Left ventricle myocardium inferior (tissue), 1 donor: Measurements from ENCODE around the gene SORCS2. TPM values are rescaled to one million over a fixed set of nuclear protein-coding genes. Genes with fewer than 3 reads are reported as not detected.

Experiments
- DNase-seq: peaks from one replicate; pipeline ENCODE4 v3.0.0-alpha.2; 2020
- H3K27ac ChIP-seq: fragments of 200-600 bp; replicated peaks from 2 replicates; pipeline ENCODE4 v1.8.0; 2021
- H3K27me3 ChIP-seq: fragments of 200-600 bp; 2 replicates; pipeline ENCODE4 v1.8.0; 2021; ENCODE audit warnings: low read depth
- H3K36me3 ChIP-seq: fragments of 200-600 bp; 2 replicates; pipeline ENCODE4 v1.8.0; 2021
- H3K4me1 ChIP-seq: fragments of 200-600 bp; 2 replicates; pipeline ENCODE4 v1.8.0; 2021
- H3K4me3 ChIP-seq: fragments of 200-600 bp; 2 replicates; pipeline ENCODE4 v1.8.0; 2021; ENCODE audit warnings: mild to moderate bottlenecking, moderate library complexity
- H3K9me3 ChIP-seq: fragments of 200-600 bp; replicated peaks from 2 replicates; pipeline ENCODE4 v1.8.0; 2021
- CTCF ChIP-seq: fragments of 200-600 bp; IDR thresholded peaks from 2 replicates; pipeline ENCODE4 v1.8.0; 2021; ENCODE audit warnings: antibody characterized with exemption, mild to moderate bottlenecking, borderline replicate concordance
- intact Hi-C: fragments of 100-400 bp; cut with micrococcal nuclease; formaldehyde crosslinking; loops from one replicate; pipeline ENCODE4 v1.11.0; 2022
- total RNA-seq: library from RNA; stranded (reverse); fragmentation: NEBNext Ultra II Directional; extraction: Animal tissue kit (Norgen Biotek cat#: 25700); gene quantifications from one replicate; pipeline ENCODE4 v1.2.1, GENCODE V29; 2021
- donor health status: DM: no; HTN: yes; CAD: no; lungs with severe emphysema.

Gene SORCS2
- total RNA-seq, 1 donor from 2014 or later, result 1.2 TPM

DNA sequence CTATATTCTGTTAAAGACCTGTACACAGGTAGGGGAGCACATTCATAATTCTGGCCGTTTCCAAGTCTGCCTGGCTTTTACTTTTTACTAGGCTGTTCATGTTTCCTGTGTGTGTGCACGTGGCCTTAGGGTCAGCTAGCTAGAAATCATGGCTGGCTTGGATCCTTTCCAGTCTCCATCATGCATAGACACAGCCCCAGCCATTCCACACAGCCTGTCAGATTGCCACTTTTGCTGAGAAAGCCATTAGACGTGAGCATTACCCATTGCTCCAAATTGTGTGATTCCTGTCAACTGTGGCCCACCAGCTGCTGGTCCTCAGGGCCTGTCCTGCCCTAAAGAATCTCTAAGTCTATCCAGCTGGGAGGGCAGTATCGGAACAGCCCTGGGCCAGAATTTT lies 11.4 kb upstream of the SORCS2 start:
- no peak for TF ChIP-seq CTCF
- Histone ChIP-seq H3K27me3 (peaks cover 13% of the 10 kb centered on the region), H3K4me3 (no peak overlapping the region), H3K9me3 (peaks cover 16% of the 10 kb centered on the region), H3K27ac (no peak overlapping the region), H3K4me1 (no peaks in the 10 kb centered on the region), H3K36me3 (no peaks in the 10 kb centered on the region)
- DNase-seq, result no peak
- intact Hi-C loops, result no loop called here

DNA sequence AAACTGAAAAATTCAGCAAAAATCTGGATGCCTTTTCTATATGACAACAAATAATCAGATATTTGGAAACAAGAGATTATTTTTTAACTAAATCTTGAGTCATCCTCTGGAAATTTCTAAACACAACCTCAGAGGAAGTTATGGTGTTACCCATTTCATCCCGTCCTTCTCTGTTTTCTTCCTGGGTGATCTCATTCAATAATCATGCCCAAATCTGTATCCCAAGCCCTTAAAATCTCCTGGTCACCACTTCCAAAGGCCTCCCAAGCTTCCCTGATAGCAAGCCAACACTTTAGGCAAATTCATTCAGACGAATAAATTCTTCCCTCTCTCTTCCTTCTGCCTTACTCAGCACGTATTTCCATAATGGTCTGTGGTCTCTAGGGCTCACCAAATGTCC lies 9.7 kb upstream of the SORCS2 start:
- Histone ChIP-seq H3K27me3 (peaks cover 29% of the 10 kb centered on the region), H3K27ac (no peak overlapping the region), H3K36me3 (no peaks in the 10 kb centered on the region), H3K4me1 (no peaks in the 10 kb centered on the region), H3K4me3 (no peak overlapping the region), H3K9me3 (peaks cover 16% of the 10 kb centered on the region)
- intact Hi-C loops, result no loop called here
- no peak for TF ChIP-seq CTCF
- no peak for DNase-seq

- Histone ChIP-seq H3K27ac (no peak overlapping the region), H3K27me3 (peaks cover 35% of the 10 kb centered on the region), H3K9me3 (peaks cover 16% of the 10 kb centered on the region), H3K4me3 (no peak overlapping the region), H3K4me1 (no peaks in the 10 kb centered on the region), H3K36me3 (no peaks in the 10 kb centered on the region)
- intact Hi-C loops, result no loop called here
- no peak for TF ChIP-seq CTCF
- no peak for DNase-seq
Observed at GRCh38 chr4:7183161-7183560, 9.2 kb upstream of the SORCS2 start.

- no peak for TF ChIP-seq CTCF
- Histone ChIP-seq H3K4me1 (no peaks in the 10 kb centered on the region), H3K27ac (no peak overlapping the region), H3K4me3 (no peak overlapping the region), H3K9me3 (peaks cover 14% of the 10 kb centered on the region), H3K36me3 (no peaks in the 10 kb centered on the region), H3K27me3 (peaks cover 42% of the 10 kb centered on the region)
- DNase-seq, result no peak
- intact Hi-C loops, result no loop called here
Observed at GRCh38 chr4:7183780-7184460, 8.4 kb upstream of the SORCS2 start.

DNA sequence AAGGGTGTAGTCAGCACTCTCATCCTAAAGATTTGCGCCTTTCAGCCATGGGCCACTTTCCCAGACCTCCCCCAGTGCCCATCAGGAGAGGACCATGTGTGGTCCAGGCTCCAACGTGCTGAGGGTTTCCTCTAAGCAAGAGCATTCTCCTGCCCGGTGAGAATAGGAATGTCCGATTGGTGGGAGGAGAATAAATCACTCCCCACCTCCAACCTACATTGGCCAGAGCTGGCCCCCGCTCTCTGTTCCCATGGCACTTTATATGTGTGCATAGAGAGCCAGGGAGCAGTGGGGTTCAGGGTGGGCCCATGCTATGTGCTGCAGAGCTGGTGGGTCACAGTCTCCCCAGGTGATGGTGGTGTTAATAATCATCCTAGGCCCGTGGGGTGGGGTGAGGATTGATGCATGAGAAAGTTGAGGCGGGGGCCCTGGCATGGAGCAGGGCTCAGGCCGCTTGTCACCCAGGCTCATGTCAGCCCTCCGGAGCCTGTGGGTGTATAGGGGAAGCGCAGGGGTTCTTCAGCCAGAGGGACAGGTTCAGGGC lies 6.8 kb upstream of the SORCS2 start:
- intact Hi-C loops, result no loop called here
- Histone ChIP-seq H3K4me1 (no peaks in the 10 kb centered on the region), H3K9me3 (no peaks in the 10 kb centered on the region), H3K27me3 (peaks cover 59% of the 10 kb centered on the region), H3K4me3 (no peak overlapping the region), H3K36me3 (no peaks in the 10 kb centered on the region), H3K27ac (no peak overlapping the region)
- no peak for DNase-seq
- no peak for TF ChIP-seq CTCF
